Pancreas (tissue), 10 donors: ENCODE measurements around the gene RCSD1. TPM values are rescaled to one million over a fixed set of nuclear protein-coding genes. Genes with fewer than 3 reads are reported as not detected.

Source experiments
- ATAC-seq, 4 donors: fragments of 200-7000 bp; cut with Tn5 transposase; one replicate each; pipeline versions ENCODE4 v1.8.0 to v1.9.1; 2020; ENCODE audit warnings: mild to moderate bottlenecking in 4 of 4, moderate library complexity in 4 of 4
- DNase-seq, 6 donors: peaks; one replicate each; pipeline ENCODE4 v3.0.0-alpha.2; 2020
- FAIRE-seq: peaks from 2 replicates; lab custom pipeline; 2012; peaks lifted over from hg19 to GRCh38; lab: Jason Lieb, UNC
- H3K27ac ChIP-seq, 4 donors: fragments of 200-600 bp; sonication (generic); 1 replicate in 3 of 4; 2 replicates in 1 of 4; pipeline versions ENCODE4 v1.5.0 to v1.8.0; 2020
- H3K27me3 ChIP-seq, 4 donors: fragments of 200-600 bp; one replicate each; pipeline ENCODE4 v1.8.0; 2021
- H3K36me3 ChIP-seq, 3 donors: fragments of 200-600 bp; sonication (generic) in 1 of 3; one replicate each; pipeline versions ENCODE4 v1.5.0 to v1.8.0; 2020 to 2021
- H3K4me1 ChIP-seq, 3 donors: fragments of 200-600 bp; one replicate each; pipeline ENCODE4 v1.8.0; 2021
- H3K4me3 ChIP-seq, 4 donors: fragments of 200-600 bp; sonication (generic) in 2 of 4; one replicate each; pipeline versions ENCODE4 v1.5.0 to v1.8.0; 2020 to 2021
- H3K9me3 ChIP-seq, 4 donors: fragments of 200-600 bp; one replicate each; pipeline ENCODE4 v1.8.0; 2021
- WGBS, 2 donors: extraction: QIAGEN DNeasy Blood & Tissue Kit; methylation state at CpG; one replicate each; pipeline ENCODE4 v1.1.7; 2013; 5-methylcytosine and 5-hydroxymethylcytosine counted together
- intact Hi-C, 3 donors: fragments of 100-400 bp; cut with DNase I; formaldehyde crosslinking; loops; one replicate each; pipeline versions ENCODE4 v1.11.1 to v1.14.2; 2022
- polyA plus RNA-seq, 2 donors: library from polyadenylated mRNA; stranded (reverse); fragments of 200-250 nt; gene quantifications; one replicate each; pipeline ENCODE4 v1.2.3, GENCODE V29; 2013
- total RNA-seq, 6 donors: library from RNA; stranded (reverse); fragmentation: NEBNext Ultra II Directional in 4 of 6; extraction: Animal tissue kit (Norgen Biotek cat#: 25700) in 4 of 6; gene quantifications; one replicate each; pipeline versions ENCODE4 v1.2.1 to v1.2.4, GENCODE V29; 2021 to 2023
- TF ChIP-seq, protein P1 (sequence below), 4 donors: fragments of 200-600 bp; sonication (generic) in 3 of 4; IDR thresholded peaks; one replicate each; pipeline versions ENCODE4 v1.5.0 to v1.8.0; 2021; ENCODE audit warnings: antibody characterized with exemption in 4 of 4
- donor health status: healthy with polysubstance abuse.
- donor health status: DM: no; HTN: no; CAD: no; lungs with moderate emphysema.
- donor health status: DM: no; HTN: no; CAD: no.
- donor health status: control.
- donor health status: control.
- donor health status: Bipolar disorder and iron deficiency.
- donor health status: DM: yes; HTN: yes; CAD: no.
- donor health status: DM: no; HTN: no; CAD: no.
- donor health status: DM: no; HTN: no; CAD: no.
- donor health status: DM: yes; HTN: yes; CAD: no.

RCSD1 gene
- total and polyA plus RNA-seq, 8 donors: 0.59 to 6.7 (median 1.6) TPM

DNA sequence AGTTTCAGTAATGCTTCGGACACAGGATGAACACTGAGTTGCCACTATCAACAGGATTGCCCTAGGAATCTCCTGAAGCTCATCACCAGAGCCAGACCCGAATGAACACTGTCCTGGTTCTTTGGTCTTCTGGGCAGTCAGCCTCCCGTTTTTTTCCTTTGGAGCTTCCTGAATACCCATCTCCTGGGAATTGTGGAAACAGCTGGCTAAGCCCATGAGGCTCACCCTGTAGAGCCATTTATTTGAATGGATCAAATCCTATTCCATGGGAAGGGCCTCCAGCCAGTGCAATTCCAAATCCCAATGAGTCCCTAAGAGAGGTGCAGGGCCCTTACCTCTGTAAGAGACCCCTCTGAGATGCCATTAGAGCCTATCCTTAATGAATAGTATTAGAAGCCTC is 5.9 kb downstream of the RCSD1 start:
- Histone ChIP-seq H3K9me3 (no peaks in the 10 kb centered on the region), H3K27me3 (no peaks in the 10 kb centered on the region), H3K36me3 (no peaks in the 10 kb centered on the region), H3K27ac (no peak overlapping the region), H3K4me1 (no peaks in the 10 kb centered on the region), H3K4me3 (no peak overlapping the region)
- intact Hi-C loops: no loop called here
- ATAC-seq: no peak
- TF ChIP-seq, protein P1, sequence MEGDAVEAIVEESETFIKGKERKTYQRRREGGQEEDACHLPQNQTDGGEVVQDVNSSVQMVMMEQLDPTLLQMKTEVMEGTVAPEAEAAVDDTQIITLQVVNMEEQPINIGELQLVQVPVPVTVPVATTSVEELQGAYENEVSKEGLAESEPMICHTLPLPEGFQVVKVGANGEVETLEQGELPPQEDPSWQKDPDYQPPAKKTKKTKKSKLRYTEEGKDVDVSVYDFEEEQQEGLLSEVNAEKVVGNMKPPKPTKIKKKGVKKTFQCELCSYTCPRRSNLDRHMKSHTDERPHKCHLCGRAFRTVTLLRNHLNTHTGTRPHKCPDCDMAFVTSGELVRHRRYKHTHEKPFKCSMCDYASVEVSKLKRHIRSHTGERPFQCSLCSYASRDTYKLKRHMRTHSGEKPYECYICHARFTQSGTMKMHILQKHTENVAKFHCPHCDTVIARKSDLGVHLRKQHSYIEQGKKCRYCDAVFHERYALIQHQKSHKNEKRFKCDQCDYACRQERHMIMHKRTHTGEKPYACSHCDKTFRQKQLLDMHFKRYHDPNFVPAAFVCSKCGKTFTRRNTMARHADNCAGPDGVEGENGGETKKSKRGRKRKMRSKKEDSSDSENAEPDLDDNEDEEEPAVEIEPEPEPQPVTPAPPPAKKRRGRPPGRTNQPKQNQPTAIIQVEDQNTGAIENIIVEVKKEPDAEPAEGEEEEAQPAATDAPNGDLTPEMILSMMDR (IDR thresholded peaks at IDR 0.05): no peak
- no peak for FAIRE-seq
- no peak for DNase-seq
- 65 to 75% methylated on average over 3 of the region's 3 CpGs for WGBS, 2 donors

DNA sequence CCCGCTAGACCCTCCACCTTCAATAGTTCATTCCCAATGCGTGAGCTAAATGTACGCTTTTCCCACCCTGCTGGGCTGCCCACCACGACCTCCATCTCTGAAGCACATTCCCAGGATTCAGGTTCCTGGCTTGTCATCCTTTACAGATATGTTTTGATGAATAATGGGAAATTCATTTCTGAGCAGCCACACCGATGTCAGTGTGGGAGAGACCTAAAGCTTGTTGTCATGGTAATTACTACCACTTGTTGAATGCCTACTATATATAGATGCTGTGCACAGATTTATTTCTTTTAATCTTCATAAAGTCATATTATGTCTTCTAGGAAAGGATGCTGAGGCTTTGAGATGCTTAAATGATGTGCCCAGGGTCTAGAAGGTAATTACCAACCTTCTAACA is 8.0 kb downstream of the RCSD1 start:
- no peak for ATAC-seq
- Histone ChIP-seq H3K4me3 (no peak overlapping the region), H3K27me3 (no peaks in the 10 kb centered on the region), H3K9me3 (no peaks in the 10 kb centered on the region), H3K4me1 (no peaks in the 10 kb centered on the region), H3K36me3 (no peaks in the 10 kb centered on the region), H3K27ac (no peak overlapping the region)
- no peak for DNase-seq
- TF ChIP-seq, protein P1 (IDR thresholded peaks at IDR 0.05): no peak
- intact Hi-C loops: no loop called here
- FAIRE-seq: no peak
- WGBS, 2 donors: 60 to 68% methylated on average over 5 of the region's 5 CpGs

DNA sequence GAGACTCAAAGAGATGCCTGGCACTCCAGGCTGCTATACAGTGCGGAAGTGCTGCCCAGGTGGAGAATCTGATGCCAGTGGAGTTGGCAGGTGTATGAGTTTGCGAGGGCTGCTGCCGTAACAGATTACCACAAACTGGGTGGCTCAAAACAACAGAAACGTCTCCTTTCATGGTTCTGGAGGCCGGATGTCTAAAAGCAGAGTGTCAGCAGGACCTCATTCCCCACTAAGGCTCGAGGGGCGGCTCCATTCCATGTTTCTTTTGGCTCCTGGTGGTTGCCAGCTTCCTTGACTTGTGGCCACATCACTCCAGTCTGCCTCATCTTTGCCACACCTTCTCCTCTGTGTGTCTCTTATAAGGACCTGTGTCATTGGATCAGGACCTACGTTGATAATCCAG is 10.0 kb downstream of the RCSD1 start:
- Histone ChIP-seq H3K27me3 (no peaks in the 10 kb centered on the region), H3K36me3 (no peaks in the 10 kb centered on the region), H3K4me3 (no peak overlapping the region), H3K4me1 (no peaks in the 10 kb centered on the region), H3K27ac (no peak overlapping the region), H3K9me3 (no peaks in the 10 kb centered on the region)
- FAIRE-seq (no peak), DNase-seq (no peak), ATAC-seq (no peak)
- TF ChIP-seq, protein P1 (IDR thresholded peaks at IDR 0.05): no peak
- intact Hi-C loops: no loop called here
- WGBS, 2 donors: 72 to 86% methylated on average over 8 of the region's 8 CpGs

DNA sequence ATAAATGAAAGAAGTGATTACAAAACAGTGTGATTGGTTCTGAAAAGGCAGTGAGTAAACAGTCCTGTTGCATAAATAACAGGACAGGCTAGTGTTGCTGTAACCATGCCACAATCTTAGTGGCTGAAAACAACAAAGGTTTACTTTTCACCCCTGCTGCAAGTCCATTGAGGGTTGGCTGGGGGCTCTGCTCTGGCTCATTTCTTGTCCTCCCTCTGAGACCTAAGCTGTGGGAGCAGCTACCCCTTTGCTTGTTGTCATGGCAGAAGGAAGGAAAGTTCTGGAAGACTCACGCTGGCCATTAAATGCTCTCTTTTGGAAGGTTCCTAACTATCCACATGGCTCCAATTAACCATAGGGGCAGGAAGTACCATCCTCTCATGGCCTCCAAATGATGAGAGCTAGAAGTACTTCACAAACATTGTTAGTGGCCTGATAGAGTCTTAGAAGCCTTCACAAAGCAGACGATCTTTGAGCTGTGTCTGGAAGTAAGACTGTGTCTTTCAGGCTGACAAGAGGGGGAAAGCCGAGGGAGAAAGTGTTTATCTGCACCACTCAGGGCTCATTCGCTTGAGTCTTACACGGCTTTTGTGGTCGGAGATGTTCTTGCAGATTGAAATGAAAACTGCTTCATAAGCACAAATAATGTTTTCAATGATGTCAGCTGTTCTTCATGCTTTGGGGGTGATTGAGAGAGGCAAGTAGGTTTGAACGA is 11.9 kb downstream of the RCSD1 start:
- H3K4me3 ChIP-seq: no peak overlapping the region
- H3K4me1 ChIP-seq: no peaks in the 10 kb centered on the region
- no peak for FAIRE-seq
- intact Hi-C loops: no loop called here
- H3K27me3 ChIP-seq: no peaks in the 10 kb centered on the region
- no peaks in the 10 kb centered on the region for H3K36me3 ChIP-seq
- no peak for DNase-seq
- peak in 1 of 4 donors; percentile 34 for ATAC-seq
- 70 to 75% methylated on average over 7 of the region's 7 CpGs for WGBS, 2 donors
- no peak overlapping the region for H3K27ac ChIP-seq
- H3K9me3 ChIP-seq: no peaks in the 10 kb centered on the region
- TF ChIP-seq, protein P1 (IDR thresholded peaks at IDR 0.05): no peak

DNA sequence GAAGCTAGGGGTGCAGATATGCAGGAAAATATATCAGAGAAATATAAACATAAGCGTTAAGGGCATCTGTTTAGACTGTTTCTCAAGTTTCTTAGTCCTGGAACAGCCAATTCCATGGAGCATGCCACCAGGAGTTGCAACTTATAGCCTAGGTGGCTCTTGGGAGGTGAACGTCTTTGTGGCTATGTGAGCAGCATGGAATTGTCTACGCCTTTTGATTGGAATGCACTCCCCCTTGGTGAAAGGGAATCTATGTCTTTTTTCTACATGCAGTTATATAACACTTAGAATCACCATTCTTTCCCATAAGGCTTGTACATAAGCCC is 12.4 kb downstream of the RCSD1 start:
- H3K27me3 ChIP-seq: no peaks in the 10 kb centered on the region
- intact Hi-C loops: no loop called here
- TF ChIP-seq, protein P1 (IDR thresholded peaks at IDR 0.05): no peak
- no peak overlapping the region for H3K27ac ChIP-seq
- FAIRE-seq (no peak), DNase-seq (no peak), ATAC-seq (no peak)
- 55 to 68% methylated on average over 3 of the region's 3 CpGs for WGBS, 2 donors
- no peaks in the 10 kb centered on the region for H3K4me1 ChIP-seq
- H3K9me3 ChIP-seq: no peaks in the 10 kb centered on the region
- no peaks in the 10 kb centered on the region for H3K36me3 ChIP-seq
- no peak overlapping the region for H3K4me3 ChIP-seq
